ENCODE results near the gene MARK4.

- no peak for TF ChIP-seq JUNB (IDR thresholded peaks at IDR 0.05)
- no peak for TF ChIP-seq POLR2AphosphoS2 (conservative IDR thresholded peaks at IDR 0.05; ENCODE audit: low read length)
- TF ChIP-seq REST (IDR thresholded peaks at IDR 0.05), result no peak
Measured at GRCh38 chr19:45352471-45352870, 101.4 kb downstream of the MARK4 start.
